ENCODE results near the gene DIP2A. TPM values are rescaled to one million over a fixed set of nuclear protein-coding genes. Genes with fewer than 3 reads are reported as not detected.
"Not testable (repeated sequence)": the region's sequence is repeated elsewhere in the genome, so short reads cannot be mapped to it uniquely, and the experiment has no call there.

Gene DIP2A
- total RNA-seq, 1 experiment from 2014 or later = 29.4 TPM

DNA sequence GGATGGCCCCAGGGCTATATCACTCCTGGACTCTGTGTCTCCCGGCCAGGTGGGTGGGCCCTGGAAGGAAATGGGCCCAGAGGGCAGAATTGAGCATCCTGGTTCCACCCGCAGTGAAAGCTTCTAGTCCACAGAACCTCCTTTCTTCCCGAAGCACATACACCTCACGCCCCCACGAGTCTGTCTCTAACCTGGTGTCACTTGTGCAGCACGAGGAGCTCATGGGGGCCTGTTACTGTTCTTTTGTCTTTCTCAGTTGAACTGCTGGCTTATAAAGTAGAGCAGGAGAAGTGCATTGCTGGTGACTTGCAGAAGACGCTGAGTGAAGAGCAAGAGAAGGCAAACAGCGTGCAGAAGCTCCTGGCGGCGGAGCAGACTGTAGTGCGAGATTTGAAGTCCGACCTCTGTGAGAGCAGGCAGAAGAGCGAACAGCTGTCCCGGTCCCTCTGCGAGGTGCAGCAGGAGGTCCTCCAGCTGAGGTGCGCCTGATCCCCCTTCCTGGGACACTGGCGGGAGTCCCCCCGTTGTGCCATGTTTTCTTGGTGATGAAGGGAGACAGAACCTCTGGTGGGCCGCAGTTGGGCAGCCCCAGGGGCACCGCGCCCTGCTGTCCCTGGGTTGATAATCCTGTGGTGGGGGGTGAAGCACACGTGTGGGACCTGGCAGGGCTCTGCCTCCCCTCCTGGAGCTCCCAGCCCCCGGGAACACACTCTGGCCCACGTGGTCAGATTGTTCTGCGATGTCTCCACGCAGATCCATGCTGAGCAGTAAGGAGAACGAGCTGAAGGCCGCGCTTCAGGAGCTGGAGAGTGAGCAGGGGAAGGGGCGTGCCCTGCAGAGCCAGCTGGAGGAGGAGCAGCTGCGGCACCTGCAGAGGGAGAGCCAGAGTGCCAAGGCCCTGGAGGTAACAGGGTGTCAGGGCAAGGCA lies 28.7 kb upstream of the DIP2A start:
- no peak overlapping the region for H3K4me2 ChIP-seq (ENCODE audit: low read depth, low read length, poor library complexity, severe bottlenecking)
- no peaks in the 10 kb centered on the region for H3K4me1 ChIP-seq (ENCODE audit: low read length)
- no peaks in the 10 kb centered on the region for H4K20me1 ChIP-seq (ENCODE audit: insufficient read depth, low read depth, low read length)
- no peak overlapping the region for H3K27ac ChIP-seq (ENCODE audit: low read length)
- H3K9ac ChIP-seq (ENCODE audit: low read length) = no peak overlapping the region
- H3K4me3 ChIP-seq (ENCODE audit: low read length) = no peak overlapping the region
- H3K9me3 ChIP-seq (ENCODE audit: low read length) = no peaks in the 10 kb centered on the region
- no peaks in the 10 kb centered on the region for H3K9me2 ChIP-seq (replicated peaks; ENCODE audit: insufficient read depth, low read length)
- no peak overlapping the region for H2AFZ ChIP-seq (ENCODE audit: low read length)
- no peaks in the 10 kb centered on the region for H3K27me3 ChIP-seq (ENCODE audit: low read length)
- no peak for DNase-seq
- peaks cover 10% of the 10 kb centered on the region for H3K79me2 ChIP-seq (ENCODE audit: low read length)
- peaks cover 5% of the 10 kb centered on the region; the same call in 1 of the 2 replicates for H3K36me3 ChIP-seq (ENCODE audit: insufficient read depth, low read length)

DNA sequence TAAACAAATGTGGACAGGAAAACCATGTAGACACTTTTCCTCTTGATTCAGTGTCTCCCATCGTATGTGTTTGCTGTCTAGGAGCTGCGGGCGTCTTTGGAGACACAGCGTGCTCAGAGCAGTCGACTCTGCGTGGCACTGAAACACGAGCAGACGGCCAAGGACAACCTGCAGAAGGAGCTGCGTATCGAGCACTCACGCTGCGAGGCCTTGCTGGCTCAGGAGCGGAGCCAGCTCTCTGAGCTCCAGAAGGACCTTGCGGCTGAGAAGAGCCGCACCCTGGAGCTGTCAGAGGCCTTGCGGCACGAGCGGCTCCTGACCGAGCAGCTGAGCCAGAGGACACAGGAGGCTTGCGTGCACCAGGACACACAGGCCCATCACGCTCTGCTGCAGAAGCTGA lies 27.2 kb upstream of the DIP2A start:
- H2AFZ ChIP-seq (ENCODE audit: low read length) = no peak overlapping the region
- H3K27me3 ChIP-seq (ENCODE audit: low read length) = no peaks in the 10 kb centered on the region
- H3K4me2 ChIP-seq (ENCODE audit: low read depth, low read length, poor library complexity, severe bottlenecking) = no peak overlapping the region

DNA sequence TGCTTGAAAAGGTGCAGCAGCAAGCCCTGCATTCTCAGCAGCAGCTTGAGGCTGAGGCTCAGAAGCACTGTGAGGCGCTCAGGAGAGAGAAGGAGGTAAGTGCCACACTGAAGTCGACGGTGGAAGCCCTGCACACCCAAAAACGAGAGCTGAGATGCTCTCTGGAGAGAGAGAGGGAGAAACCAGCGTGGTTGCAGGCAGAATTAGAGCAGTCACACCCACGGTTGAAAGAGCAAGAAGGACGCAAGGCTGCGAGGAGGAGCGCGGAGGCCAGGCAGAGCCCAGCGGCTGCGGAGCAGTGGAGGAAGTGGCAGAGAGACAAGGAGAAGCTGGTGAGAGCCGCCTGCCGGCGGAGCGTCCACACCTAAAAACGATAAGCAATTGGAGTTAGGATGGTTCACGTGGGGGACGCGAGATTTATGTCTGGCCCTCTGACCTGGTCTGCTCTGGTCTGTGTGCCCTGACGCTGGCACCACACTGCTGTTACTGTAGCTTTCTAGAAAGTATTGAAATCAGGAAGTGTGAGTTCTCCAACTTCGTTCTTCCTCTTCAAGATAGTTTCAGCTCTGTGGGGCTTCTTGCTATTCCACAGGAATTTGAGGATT lies 26.7 kb upstream of the DIP2A start:
- H3K9me3 ChIP-seq (ENCODE audit: low read length) = no peaks in the 10 kb centered on the region
- H3K27ac ChIP-seq (ENCODE audit: low read length) = no peak overlapping the region
- H3K4me3 ChIP-seq (ENCODE audit: low read length) = no peak overlapping the region
- H3K4me2 ChIP-seq (ENCODE audit: low read depth, low read length, poor library complexity, severe bottlenecking) = no peak overlapping the region
- no peaks in the 10 kb centered on the region for H4K20me1 ChIP-seq (ENCODE audit: insufficient read depth, low read depth, low read length)
- no peaks in the 10 kb centered on the region for H3K27me3 ChIP-seq (ENCODE audit: low read length)
- H3K36me3 ChIP-seq (ENCODE audit: insufficient read depth, low read length) = peaks cover 6% of the 10 kb centered on the region; the same call in 1 of the 2 replicates
- no peaks in the 10 kb centered on the region for H3K9me2 ChIP-seq (replicated peaks; ENCODE audit: insufficient read depth, low read length)
- DNase-seq = no peak
- no peaks in the 10 kb centered on the region for H3K4me1 ChIP-seq (ENCODE audit: low read length)
- H2AFZ ChIP-seq (ENCODE audit: low read length) = no peak overlapping the region
- H3K9ac ChIP-seq (ENCODE audit: low read length) = no peak overlapping the region
- H3K79me2 ChIP-seq (ENCODE audit: low read length) = peaks cover 10% of the 10 kb centered on the region

More for the DNA sequence above, 27.2 kb upstream of the DIP2A start:
- Histone ChIP-seq H3K27ac (ENCODE audit: low read length) (no peak overlapping the region), H3K36me3 (ENCODE audit: insufficient read depth, low read length) (peaks cover 3% of the 10 kb centered on the region; the same call in 1 of the 2 replicates), H3K9me3 (ENCODE audit: low read length) (no peaks in the 10 kb centered on the region), H3K9me2 (replicated peaks; ENCODE audit: insufficient read depth, low read length) (no peaks in the 10 kb centered on the region), H3K4me1 (ENCODE audit: low read length) (no peaks in the 10 kb centered on the region), H4K20me1 (ENCODE audit: insufficient read depth, low read depth, low read length) (no peaks in the 10 kb centered on the region), H3K79me2 (ENCODE audit: low read length) (peaks cover 10% of the 10 kb centered on the region), H3K9ac (ENCODE audit: low read length) (no peak overlapping the region), H3K4me3 (ENCODE audit: low read length) (no peak overlapping the region)
- no peak for DNase-seq

DNA sequence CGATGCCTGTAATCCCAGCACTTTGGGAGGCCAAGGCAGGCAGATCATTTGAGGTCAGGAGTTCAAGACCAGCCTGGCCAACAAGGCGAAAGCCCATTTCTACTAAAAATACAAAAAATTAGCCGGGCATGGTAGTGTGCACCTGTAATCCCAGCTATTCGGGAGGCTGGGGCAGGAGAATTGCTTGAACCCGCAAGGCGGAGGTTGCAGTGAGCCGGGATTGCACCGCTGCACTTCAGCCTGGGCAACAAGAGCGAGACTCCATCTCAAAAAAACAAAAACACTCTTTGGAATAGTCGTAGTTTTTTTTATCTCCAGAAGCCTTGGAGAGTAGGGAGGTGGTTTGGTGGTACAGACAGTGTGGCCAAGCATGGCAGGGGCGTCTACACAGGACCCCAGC lies 25.6 kb upstream of the DIP2A start:
- H3K9ac ChIP-seq (ENCODE audit: low read length); H3K9me2 ChIP-seq (replicated peaks; ENCODE audit: insufficient read depth, low read length); H2AFZ ChIP-seq (ENCODE audit: low read length); DNase-seq; H3K4me3 ChIP-seq (ENCODE audit: low read length); H3K4me1 ChIP-seq (ENCODE audit: low read length); H3K9me3 ChIP-seq (ENCODE audit: low read length); H3K27me3 ChIP-seq (ENCODE audit: low read length); H3K79me2 ChIP-seq (ENCODE audit: low read length); H3K36me3 ChIP-seq (ENCODE audit: insufficient read depth, low read length); H3K4me2 ChIP-seq (ENCODE audit: low read depth, low read length, poor library complexity, severe bottlenecking); H4K20me1 ChIP-seq (ENCODE audit: insufficient read depth, low read depth, low read length); H3K27ac ChIP-seq (ENCODE audit: low read length): not testable (repeated sequence)

DNA sequence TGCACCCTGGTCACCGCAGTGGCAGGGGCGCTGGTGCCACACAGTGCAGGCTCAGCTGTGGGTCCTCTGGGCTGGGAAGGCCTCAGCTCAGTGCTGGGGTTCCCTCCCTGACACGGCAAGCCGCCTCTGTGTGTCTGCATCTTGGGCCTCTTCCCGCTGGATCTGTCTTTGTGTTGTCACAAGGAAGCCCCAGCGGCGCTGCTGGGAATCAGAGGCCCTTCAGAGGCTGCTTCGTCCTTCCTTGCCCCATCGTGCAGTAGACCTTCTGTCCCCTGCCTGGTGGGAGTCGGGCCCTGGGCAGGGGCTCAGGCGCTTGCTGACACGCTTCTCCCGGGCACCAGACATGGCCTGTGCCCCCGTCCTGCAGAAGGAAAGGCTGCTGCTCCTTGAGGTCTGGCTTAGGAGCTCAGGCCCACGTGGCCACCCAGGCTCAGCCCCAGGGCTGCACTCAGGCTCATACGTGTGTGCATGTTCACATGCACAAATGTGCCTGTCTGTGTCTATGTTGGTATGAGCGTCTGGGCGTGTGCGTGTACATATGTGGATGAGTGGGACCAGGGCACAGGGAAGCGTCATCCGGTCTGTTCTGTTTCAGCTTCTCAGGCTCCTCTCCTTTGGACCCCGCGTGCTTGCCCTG lies 24.3 kb upstream of the DIP2A start:
- Histone ChIP-seq H3K9me2 (replicated peaks; ENCODE audit: insufficient read depth, low read length) (no peaks in the 10 kb centered on the region), H3K27me3 (ENCODE audit: low read length) (no peaks in the 10 kb centered on the region), H4K20me1 (ENCODE audit: insufficient read depth, low read depth, low read length) (no peaks in the 10 kb centered on the region), H3K36me3 (ENCODE audit: insufficient read depth, low read length) (peaks cover 14% of the 10 kb centered on the region), H3K27ac (ENCODE audit: low read length) (no peak overlapping the region), H3K4me3 (ENCODE audit: low read length) (no peak overlapping the region), H3K9ac (ENCODE audit: low read length) (no peak overlapping the region), H3K79me2 (ENCODE audit: low read length) (peaks cover 10% of the 10 kb centered on the region), H2AFZ (ENCODE audit: low read length) (no peak overlapping the region), H3K4me1 (ENCODE audit: low read length) (peaks cover 4% of the 10 kb centered on the region), H3K4me2 (ENCODE audit: low read depth, low read length, poor library complexity, severe bottlenecking) (no peak overlapping the region), H3K9me3 (ENCODE audit: low read length) (no peaks in the 10 kb centered on the region)
- no peak for DNase-seq

DNA sequence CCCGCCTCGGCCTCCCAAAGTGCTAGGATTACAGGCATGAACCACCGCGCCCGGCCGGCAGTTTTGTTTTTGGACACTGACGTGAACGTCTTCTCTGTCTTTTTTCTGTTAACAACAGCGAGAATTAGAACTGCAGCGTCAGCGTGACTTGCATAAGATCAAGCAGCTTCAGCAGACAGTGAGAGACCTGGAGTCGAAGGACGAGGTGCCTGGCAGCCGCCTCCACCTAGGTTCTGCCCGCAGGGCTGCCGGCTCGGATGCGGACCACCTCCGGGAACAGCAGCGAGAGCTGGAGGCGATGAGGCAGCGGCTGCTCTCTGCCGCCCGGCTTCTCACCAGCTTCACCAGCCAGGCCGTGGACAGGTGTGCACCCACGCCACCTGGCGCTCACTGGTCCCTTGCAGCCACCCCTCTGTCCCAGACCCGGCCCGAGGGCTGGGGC lies 22.9 kb upstream of the DIP2A start:
- H3K27me3 ChIP-seq (ENCODE audit: low read length) = no peaks in the 10 kb centered on the region
- peaks cover 19% of the 10 kb centered on the region for H3K36me3 ChIP-seq (ENCODE audit: insufficient read depth, low read length)
- H3K4me1 ChIP-seq (ENCODE audit: low read length) = peaks cover 15% of the 10 kb centered on the region
- H3K9ac ChIP-seq (ENCODE audit: low read length) = no peak overlapping the region
- H2AFZ ChIP-seq (ENCODE audit: low read length) = no peak overlapping the region
- H3K9me3 ChIP-seq (ENCODE audit: low read length) = no peaks in the 10 kb centered on the region
- H3K4me2 ChIP-seq (ENCODE audit: low read depth, low read length, poor library complexity, severe bottlenecking) = no peak overlapping the region
- H3K4me3 ChIP-seq (ENCODE audit: low read length) = no peak overlapping the region
- H4K20me1 ChIP-seq (ENCODE audit: insufficient read depth, low read depth, low read length) = no peaks in the 10 kb centered on the region
- peaks cover 10% of the 10 kb centered on the region for H3K79me2 ChIP-seq (ENCODE audit: low read length)
- H3K27ac ChIP-seq (ENCODE audit: low read length) = no peak overlapping the region
- H3K9me2 ChIP-seq (replicated peaks; ENCODE audit: insufficient read depth, low read length) = no peaks in the 10 kb centered on the region
- no peak for DNase-seq

DNA sequence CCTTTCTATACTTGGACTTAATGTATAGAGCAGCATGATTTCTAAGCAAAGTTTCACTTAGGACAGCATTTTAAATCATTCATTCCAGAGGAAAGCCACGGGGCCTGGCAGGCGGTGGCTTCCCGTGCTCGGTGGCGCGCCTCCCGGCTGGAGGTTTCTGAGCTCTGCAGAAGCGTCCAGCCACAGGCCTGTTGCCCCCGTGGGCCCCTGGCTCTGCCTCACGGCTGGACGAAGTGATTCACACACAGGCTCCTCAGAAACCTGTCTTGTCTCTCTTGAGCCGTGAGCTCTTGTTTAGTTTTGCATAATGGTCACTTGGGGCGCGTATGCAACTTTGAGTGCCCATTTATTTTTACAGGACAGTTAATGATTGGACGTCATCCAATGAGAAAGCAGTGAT lies 22.1 kb upstream of the DIP2A start:
- Histone ChIP-seq H3K4me2 (ENCODE audit: low read depth, low read length, poor library complexity, severe bottlenecking) (no peak overlapping the region), H3K36me3 (ENCODE audit: insufficient read depth, low read length) (peaks cover 19% of the 10 kb centered on the region), H3K27me3 (ENCODE audit: low read length) (no peaks in the 10 kb centered on the region), H3K9me2 (replicated peaks; ENCODE audit: insufficient read depth, low read length) (no peaks in the 10 kb centered on the region), H2AFZ (ENCODE audit: low read length) (no peak overlapping the region), H3K79me2 (ENCODE audit: low read length) (peaks cover 10% of the 10 kb centered on the region), H3K4me1 (ENCODE audit: low read length) (peaks cover 15% of the 10 kb centered on the region), H4K20me1 (ENCODE audit: insufficient read depth, low read depth, low read length) (no peaks in the 10 kb centered on the region), H3K4me3 (ENCODE audit: low read length) (no peak overlapping the region), H3K27ac (ENCODE audit: low read length) (no peak overlapping the region), H3K9me3 (ENCODE audit: low read length) (no peaks in the 10 kb centered on the region), H3K9ac (ENCODE audit: low read length) (no peak overlapping the region)
- no peak for DNase-seq

DNA sequence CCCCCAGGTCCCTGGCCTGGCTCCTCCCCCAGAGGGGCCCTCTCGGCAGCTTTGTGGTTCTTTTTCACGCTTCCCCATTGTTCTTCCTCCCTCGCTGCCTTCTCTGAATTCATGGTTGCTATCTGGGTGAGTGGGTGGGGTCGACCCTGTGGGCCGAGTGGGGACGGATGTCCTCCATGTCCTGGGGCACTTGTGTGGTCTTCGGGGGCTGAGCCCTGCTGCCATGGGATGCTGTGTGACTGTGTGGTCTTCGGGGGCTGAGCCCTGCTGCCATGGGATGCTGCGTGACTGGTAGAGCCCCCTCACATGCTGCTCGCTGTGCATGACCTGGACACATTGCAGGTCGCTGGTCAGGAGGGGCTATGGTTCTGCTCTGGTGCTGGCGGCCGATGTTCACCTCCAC lies 21.6 kb upstream of the DIP2A start:
- no peak overlapping the region for H3K4me3 ChIP-seq (ENCODE audit: low read length)
- H2AFZ ChIP-seq (ENCODE audit: low read length) = no peak overlapping the region
- no peaks in the 10 kb centered on the region for H3K9me3 ChIP-seq (ENCODE audit: low read length)
- H3K36me3 ChIP-seq (ENCODE audit: insufficient read depth, low read length) = peaks cover 19% of the 10 kb centered on the region
- no peak overlapping the region for H3K27ac ChIP-seq (ENCODE audit: low read length)
- H3K79me2 ChIP-seq (ENCODE audit: low read length) = peaks cover 10% of the 10 kb centered on the region
- no peaks in the 10 kb centered on the region for H4K20me1 ChIP-seq (ENCODE audit: insufficient read depth, low read depth, low read length)
- H3K4me1 ChIP-seq (ENCODE audit: low read length) = peaks cover 15% of the 10 kb centered on the region
- H3K4me2 ChIP-seq (ENCODE audit: low read depth, low read length, poor library complexity, severe bottlenecking) = no peak overlapping the region
- H3K27me3 ChIP-seq (ENCODE audit: low read length) = no peaks in the 10 kb centered on the region
- no peak for DNase-seq
- H3K9ac ChIP-seq (ENCODE audit: low read length) = no peak overlapping the region
- no peaks in the 10 kb centered on the region for H3K9me2 ChIP-seq (replicated peaks; ENCODE audit: insufficient read depth, low read length)
